Activated CD4-positive, CD25-positive, alpha-beta regulatory T cell treated with anti-CD3 and anti-CD28 coated beads, Interleukin-2, amount 50 U/mL, for 16 hours (primary cell): ENCODE data around the gene NAPA.
A peak's percentile ranks its signal among the peaks of the same experiment; 100 is the strongest.

ENCODE experiments used
- DNase-seq: peaks from one replicate; pipeline ENCODE4 v3.0.0-alpha.2; 2020; ENCODE audit warnings: low read depth, low spot score

Gene NAPA

GRCh38 chr19:47514869-47515588, at the start of gene NAPA:
Gene NAPA, minus strand, starts transcription at chr19:47515063. Its CDS starts 123 bp downstream, at chr19:47514940.
- DNase-seq = peak; percentile 100

- DNase-seq = no peak
Observed at GRCh38 chr19:47564081-47564480, 49.2 kb upstream of the NAPA start.

DNA sequence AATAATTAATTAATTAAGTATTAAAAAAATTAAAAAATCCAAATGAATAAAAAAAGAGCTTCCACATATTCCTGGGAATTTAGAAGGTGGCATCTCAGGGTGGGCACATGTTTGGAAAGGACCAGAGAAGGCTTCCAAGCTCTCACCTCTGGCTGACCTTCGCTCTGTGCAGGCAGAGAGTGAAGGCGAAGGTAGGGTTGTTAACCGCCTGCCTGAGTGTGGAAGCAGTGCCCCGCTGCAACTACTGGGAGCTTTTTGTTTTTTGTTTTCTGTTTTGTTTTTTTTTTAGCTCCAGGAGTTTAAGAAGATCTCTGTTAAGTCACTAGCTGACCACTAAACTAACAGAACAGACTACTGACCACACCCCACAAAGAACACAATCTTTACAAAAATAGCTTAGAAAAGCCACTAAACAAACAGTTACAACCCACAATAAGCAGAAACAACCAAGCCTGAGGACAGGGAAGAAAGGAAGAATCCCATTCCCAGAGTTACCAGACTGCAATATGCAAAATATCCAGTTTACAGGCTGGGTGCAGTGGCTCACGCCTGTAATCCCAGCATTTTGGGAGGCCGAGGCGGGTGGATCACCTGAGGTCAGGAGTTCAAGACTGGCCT, 46.7 kb upstream of the NAPA start:
- DNase-seq = no peak

DNA sequence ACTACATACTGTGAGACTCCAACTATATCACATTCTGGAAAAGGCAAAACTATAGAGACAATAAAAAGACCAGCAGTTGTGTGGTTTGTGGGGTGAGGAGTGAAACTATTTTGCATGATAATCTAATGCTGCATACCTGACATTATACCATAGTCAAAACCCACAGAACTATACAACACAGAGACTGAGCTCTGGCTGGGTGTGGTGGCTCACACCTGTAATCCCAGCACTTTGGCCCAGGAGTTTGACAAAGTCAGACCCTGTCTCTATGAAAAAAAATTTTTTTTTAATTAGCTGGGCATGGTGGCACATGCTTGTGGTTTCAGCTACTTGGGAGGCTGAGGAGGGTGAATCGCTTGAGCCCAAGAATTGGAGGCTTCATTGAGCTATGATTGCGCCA, 46.1 kb upstream of the NAPA start:
- DNase-seq = no peak

- DNase-seq = no peak
Observed at GRCh38 chr19:47550129-47550528, 35.3 kb upstream of the NAPA start.

GRCh38 chr19:47549261-47549862, 34.5 kb upstream of the NAPA start:
- DNase-seq = no peak

GRCh38 chr19:47547199-47547598, 32.3 kb upstream of the NAPA start:
- no peak for DNase-seq

- DNase-seq = no peak
Observed at GRCh38 chr19:47545061-47545948, 30.4 kb upstream of the NAPA start.

- DNase-seq = no peak
Observed at GRCh38 chr19:47544476-47544875, 29.6 kb upstream of the NAPA start.

GRCh38 chr19:47544075-47544474, 29.2 kb upstream of the NAPA start:
- no peak for DNase-seq

- no peak for DNase-seq
Observed at GRCh38 chr19:47542030-47542475, 27.2 kb upstream of the NAPA start.

DNA sequence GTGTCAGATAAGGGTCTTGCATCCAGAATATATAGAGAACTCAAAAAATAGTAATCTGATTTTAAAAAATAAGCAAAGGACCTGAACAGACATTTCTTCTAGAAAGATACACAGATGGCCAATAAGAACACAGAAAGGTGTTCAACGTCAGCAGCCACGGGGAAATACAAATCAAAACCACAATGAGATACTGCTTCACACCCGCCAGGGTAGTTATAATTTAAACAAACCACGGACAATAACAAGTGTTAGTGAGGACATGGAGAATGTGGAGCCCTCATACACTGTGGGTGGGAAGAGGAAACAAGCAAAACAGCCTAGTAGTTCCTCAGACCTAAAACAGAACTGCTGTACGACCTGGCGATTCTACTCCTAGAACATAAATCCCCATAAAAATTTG, 26.7 kb upstream of the NAPA start:
- no peak for DNase-seq

- no peak for DNase-seq
Observed at GRCh38 chr19:47540748-47541147, 25.9 kb upstream of the NAPA start.

- DNase-seq = no peak
Observed at GRCh38 chr19:47539747-47540311, 25.0 kb upstream of the NAPA start.

DNA sequence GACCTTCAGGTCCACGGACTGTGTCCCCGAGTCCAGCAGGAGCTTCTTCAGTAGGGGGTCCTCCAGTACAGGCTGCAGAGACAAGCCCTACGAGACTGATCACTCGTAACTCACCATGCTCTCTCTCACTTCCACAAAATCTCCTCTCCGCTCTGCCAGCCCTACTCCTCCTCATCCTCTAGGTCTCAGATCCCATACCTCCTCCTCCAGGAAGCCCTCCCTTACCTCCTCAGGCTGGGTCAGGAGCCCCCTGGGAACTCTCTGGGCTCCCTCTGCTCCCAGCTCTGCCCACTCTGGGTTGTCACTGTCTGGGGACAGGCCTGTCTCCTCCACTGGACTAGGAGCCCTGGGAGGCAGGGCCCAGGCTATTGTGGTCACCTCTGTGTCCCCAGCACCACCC, 23.9 kb upstream of the NAPA start:
- DNase-seq = no peak

GRCh38 chr19:47537493-47537892, 22.6 kb upstream of the NAPA start:
- DNase-seq = no peak

DNA sequence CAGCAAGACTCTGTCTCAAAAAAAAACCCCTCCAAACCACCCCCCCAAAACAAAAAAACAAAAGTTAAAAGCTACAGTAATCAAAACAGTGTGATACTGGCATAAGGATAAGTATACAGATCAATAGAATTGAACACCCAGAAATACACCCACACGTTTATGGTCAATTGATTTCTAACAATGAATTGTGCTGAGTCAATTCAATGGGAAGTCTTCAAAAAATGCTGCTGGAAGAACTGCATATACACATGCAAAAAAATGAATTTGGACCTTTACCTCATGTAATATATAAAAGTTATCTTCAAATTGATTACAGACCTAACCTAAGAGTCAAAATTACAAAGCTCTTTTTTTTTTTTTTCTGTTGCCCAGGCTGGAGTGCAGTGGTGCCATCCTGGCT, 19.8 kb upstream of the NAPA start:
- DNase-seq = no peak

DNA sequence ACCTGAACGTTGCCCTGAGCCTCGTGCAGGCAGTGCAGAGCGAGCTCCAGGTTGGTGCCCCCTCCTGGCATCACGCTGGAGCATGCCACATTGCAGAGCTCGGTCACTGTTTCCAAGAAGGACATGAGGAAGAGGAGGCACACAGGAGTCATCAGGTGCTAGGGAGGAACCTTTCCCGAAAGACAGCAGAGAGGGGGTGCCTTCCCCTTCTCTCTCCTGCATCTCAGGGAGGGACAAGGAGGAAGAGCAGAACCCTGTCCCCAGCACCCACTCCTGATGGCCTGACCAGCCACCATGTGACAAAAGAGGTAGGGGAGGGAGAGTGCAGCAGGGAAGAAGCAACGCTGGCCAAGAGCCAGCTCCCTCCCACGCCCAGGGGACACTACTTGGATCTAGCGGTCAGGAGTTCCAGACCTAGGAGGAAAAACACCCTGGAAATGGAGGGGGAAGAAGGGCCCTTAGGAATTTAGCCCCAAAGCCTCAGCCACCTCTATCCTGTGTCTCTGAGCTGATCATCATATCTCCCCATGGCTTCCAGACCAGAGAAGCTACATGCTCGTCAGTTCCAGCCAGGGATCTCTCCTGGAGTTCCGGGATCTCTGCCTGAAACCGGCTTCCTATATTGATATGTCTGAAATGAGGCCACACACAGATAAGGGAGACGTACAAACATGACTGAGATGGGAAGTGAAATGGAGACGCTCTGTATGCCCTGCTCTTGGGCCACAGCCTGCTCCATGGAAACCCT, 17.0 kb upstream of the NAPA start:
- no peak for DNase-seq

DNA sequence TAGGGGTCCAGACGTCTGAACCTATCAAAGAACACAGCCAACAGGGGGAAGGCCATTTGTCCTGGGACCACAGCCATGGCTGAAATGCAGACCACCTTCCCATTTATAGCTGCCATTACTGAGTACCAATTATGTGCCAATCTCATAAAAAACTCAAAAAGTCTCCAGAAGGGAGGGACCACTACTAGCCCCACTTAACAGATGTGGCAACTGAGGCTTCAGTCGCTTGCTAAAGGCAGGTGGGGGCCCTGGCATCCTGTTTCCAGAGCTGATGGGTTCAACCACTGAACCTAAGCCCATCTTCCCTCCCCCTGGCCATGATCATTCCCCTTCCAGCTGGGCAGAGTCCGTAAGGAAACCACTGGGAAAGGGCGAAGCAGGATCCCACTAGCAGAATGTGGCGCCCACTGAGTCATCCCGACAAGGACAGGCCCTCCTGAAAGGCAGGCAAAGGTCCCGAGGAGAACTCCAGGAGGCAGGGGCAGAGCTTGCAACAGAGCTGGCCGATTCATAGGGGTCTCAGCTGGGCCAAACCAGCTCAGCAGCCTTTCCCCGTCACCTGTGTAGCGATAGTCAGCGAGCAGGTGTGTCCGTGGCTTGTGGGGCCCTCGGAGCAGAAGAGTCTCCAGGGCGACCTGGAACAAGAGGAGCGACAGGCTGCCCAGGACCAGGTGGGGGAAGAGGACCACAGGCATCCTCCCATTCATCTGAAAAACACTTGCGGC, 14.3 kb upstream of the NAPA start:
- DNase-seq = no peak

DNA sequence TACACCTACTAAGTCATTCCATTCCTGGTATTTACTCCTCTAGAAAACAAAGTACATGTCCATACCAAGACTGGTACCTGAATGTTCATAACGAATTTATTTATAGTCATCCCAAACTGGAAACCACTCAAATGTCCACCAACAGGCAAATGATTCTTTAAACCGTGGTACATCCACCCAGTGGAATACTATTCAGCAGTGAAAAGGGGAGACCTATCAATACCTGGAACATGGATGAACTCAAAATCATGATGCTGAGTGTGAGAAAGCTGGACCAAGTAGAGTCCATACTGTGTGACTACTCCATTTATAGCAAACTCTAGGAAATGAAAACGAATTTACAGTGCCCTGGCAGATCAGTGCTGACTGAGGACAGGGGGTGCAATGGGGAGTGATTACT, 11.9 kb upstream of the NAPA start:
- DNase-seq = no peak
